Measurements from ENCODE around the gene MASP2. TPM values are rescaled to one million over a fixed set of nuclear protein-coding genes. Genes with fewer than 3 reads are reported as not detected.

Gene MASP2
- total and polyA plus RNA-seq, 10 of the 15 experiments (the other 5 are each of a cell fraction or from before 2014, with no cell fraction given) = 0.04 to 0.21 (median 0.06) TPM; not detected in 7

GRCh38 chr1:11037740-11038182 is 9.3 kb downstream of the MASP2 start (continued):
- TF ChIP-seq ELK1 (IDR thresholded peaks at IDR 0.05; ENCODE audit: low read depth, low read length) (no peak), KAT2A (conservative IDR thresholded peaks at IDR 0.05; ENCODE audit: control insufficient read depth, low read depth, low read length) (no peak), SUZ12 (IDR thresholded peaks at IDR 0.05; ENCODE audit: unreplicated experiment) (no peak), RUNX3 (IDR thresholded peaks at IDR 0.05; ENCODE audit: low read length) (peak; percentile 64), NFYA (IDR thresholded peaks at IDR 0.05; ENCODE audit: borderline replicate concordance, low read depth, low read length) (no peak), FOXM1 (IDR thresholded peaks at IDR 0.05; ENCODE audit: low read depth, low read length) (peak; percentile 41; the same call in 1 of the 2 replicates), TCF12 (IDR thresholded peaks at IDR 0.05; ENCODE audit: low read depth, low read length) (no peak), ZNF274 (IDR thresholded peaks at IDR 0.05; ENCODE audit: insufficient read depth, insufficient read length) (no peak), TCF3 (IDR thresholded peaks at IDR 0.05; ENCODE audit: borderline replicate concordance, insufficient read depth, low read depth, low read length) (no peak), ASH2L (IDR thresholded peaks at IDR 0.05; ENCODE audit: borderline replicate concordance, low read depth) (no peak), BHLHE40 (IDR thresholded peaks at IDR 0.05; ENCODE audit: borderline replicate concordance in 1 of 2, low read depth in 2 of 2, low read length in 1 of 2) (0 out of 4 replicates have a peak, but pooled peaks of 1 of the 2 experiments have one; percentile 30), NR2C2 (IDR thresholded peaks at IDR 0.05; ENCODE audit: borderline replicate concordance, control insufficient read depth, insufficient read length, low read depth) (no peak), TBL1XR1 (IDR thresholded peaks at IDR 0.05; ENCODE audit: low read depth, low read length) (no peak), SMC3 (IDR thresholded peaks at IDR 0.05; ENCODE audit: borderline replicate concordance, low read length) (peak; percentile 97), CUX1 (IDR thresholded peaks at IDR 0.05; ENCODE audit: insufficient replicate concordance, low read depth, low read length) (no peak), ESRRA (IDR thresholded peaks at IDR 0.05; ENCODE audit: low read length) (no peak), MXI1 (IDR thresholded peaks at IDR 0.05; ENCODE audit: low read depth, low read length) (peak; percentile 57; the same call in 1 of the 2 replicates), NFIC (IDR thresholded peaks at IDR 0.05; ENCODE audit: low read depth, low read length) (no peak)
- TF ChIP-seq, protein P1, sequence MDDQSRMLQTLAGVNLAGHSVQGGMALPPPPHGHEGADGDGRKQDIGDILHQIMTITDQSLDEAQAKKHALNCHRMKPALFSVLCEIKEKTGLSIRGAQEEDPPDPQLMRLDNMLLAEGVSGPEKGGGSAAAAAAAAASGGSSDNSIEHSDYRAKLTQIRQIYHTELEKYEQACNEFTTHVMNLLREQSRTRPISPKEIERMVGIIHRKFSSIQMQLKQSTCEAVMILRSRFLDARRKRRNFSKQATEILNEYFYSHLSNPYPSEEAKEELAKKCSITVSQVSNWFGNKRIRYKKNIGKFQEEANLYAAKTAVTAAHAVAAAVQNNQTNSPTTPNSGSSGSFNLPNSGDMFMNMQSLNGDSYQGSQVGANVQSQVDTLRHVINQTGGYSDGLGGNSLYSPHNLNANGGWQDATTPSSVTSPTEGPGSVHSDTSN (IDR thresholded peaks at IDR 0.05; ENCODE audit: insufficient replicate concordance, low read depth, low read length) = peak; percentile 4
- TF ChIP-seq, protein P2, sequence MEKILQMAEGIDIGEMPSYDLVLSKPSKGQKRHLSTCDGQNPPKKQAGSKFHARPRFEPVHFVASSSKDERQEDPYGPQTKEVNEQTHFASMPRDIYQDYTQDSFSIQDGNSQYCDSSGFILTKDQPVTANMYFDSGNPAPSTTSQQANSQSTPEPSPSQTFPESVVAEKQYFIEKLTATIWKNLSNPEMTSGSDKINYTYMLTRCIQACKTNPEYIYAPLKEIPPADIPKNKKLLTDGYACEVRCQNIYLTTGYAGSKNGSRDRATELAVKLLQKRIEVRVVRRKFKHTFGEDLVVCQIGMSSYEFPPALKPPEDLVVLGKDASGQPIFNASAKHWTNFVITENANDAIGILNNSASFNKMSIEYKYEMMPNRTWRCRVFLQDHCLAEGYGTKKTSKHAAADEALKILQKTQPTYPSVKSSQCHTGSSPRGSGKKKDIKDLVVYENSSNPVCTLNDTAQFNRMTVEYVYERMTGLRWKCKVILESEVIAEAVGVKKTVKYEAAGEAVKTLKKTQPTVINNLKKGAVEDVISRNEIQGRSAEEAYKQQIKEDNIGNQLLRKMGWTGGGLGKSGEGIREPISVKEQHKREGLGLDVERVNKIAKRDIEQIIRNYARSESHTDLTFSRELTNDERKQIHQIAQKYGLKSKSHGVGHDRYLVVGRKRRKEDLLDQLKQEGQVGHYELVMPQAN (conservative IDR thresholded peaks at IDR 0.05) = no peak

All from GM12878 (cell line).